PC-9 (cell line): Measurements from ENCODE around the gene TNFRSF12A. TPM values are rescaled to one million over a fixed set of nuclear protein-coding genes. Genes with fewer than 3 reads are reported as not detected.

Source experiments
- BruUV-seq: library from RNA; stranded (reverse); fragments of 400-500 nt; replicated peaks from 2 replicates; lab custom pipeline; 2021; lab: Mats Ljungman, UMichigan
- CTCF ChIA-PET: fragments of 300-600 bp; sonication (Branson Sonifier 250); formaldehyde crosslinking; loops from one replicate; lab custom pipeline; 2022; ENCODE audit warnings: antibody characterized with exemption; lab: Charles Lee
- POLR2A ChIA-PET: fragments of 300-600 bp; sonication (Branson Sonifier 250); formaldehyde crosslinking; loops from one replicate; lab custom pipeline; 2022; ENCODE audit warnings: antibody characterized with exemption; ENCODE audit not compliant: unreplicated experiment; lab: Charles Lee
- DNase-seq, 2 experiments: peaks; one replicate each; pipeline versions ENCODE4 v3.0.0 to v3.0.0-alpha.2; 2015 to 2022; ENCODE audit warnings: mixed read lengths in 1 of 2
- H2AFZ ChIP-seq: fragments of 200-600 bp; sonication (generic); 2 replicates; pipeline ENCODE4 v1.8.1; 2017; ENCODE audit warnings: antibody characterized with exemption
- H3F3A ChIP-seq: fragments of 200-600 bp; sonication (generic); 2 replicates; pipeline ENCODE4 v1.8.1; 2017; ENCODE audit warnings: antibody characterized with exemption, mild to moderate bottlenecking, low read depth; ENCODE audit not compliant: insufficient read depth
- H3K27ac ChIP-seq: fragments of 200-600 bp; sonication (generic); 2 replicates; pipeline ENCODE4 v1.6.1; 2016; ENCODE audit warnings: mixed run types
- H3K27me3 ChIP-seq: fragments of 200-600 bp; sonication (generic); 2 replicates; pipeline ENCODE4 v1.6.1; 2016; ENCODE audit warnings: low read depth, mixed run types; ENCODE audit not compliant: insufficient read depth
- H3K36me3 ChIP-seq: fragments of 200-600 bp; sonication (generic); 2 replicates; pipeline ENCODE4 v1.6.1; 2016; ENCODE audit warnings: low read depth, mixed run types
- H3K4me1 ChIP-seq: fragments of 200-600 bp; sonication (generic); replicated peaks from 2 replicates; pipeline ENCODE4 v1.6.1; 2016; ENCODE audit warnings: mixed run types; ENCODE audit not compliant: insufficient read depth
- H3K4me2 ChIP-seq: fragments of 200-600 bp; sonication (generic); 2 replicates; pipeline ENCODE4 v1.6.1; 2017; ENCODE audit warnings: mixed run types
- H3K4me3 ChIP-seq: fragments of 200-600 bp; sonication (generic); 2 replicates; pipeline ENCODE4 v1.6.1; 2016; ENCODE audit warnings: mixed run types
- H3K79me2 ChIP-seq: fragments of 200-600 bp; sonication (generic); 2 replicates; pipeline ENCODE4 v1.6.1; 2017; ENCODE audit warnings: low read depth, mixed run types
- H3K9me2 ChIP-seq: fragments of 200-600 bp; sonication (generic); 2 replicates; pipeline ENCODE4 v1.8.1; 2017; ENCODE audit warnings: mild to moderate bottlenecking; ENCODE audit not compliant: insufficient read depth
- H3K9me3 ChIP-seq: fragments of 200-600 bp; sonication (generic); 2 replicates; pipeline ENCODE4 v1.8.1; 2016; ENCODE audit warnings: low read depth; ENCODE audit not compliant: insufficient read depth
- H4K20me1 ChIP-seq: fragments of 200-600 bp; sonication (generic); 2 replicates; pipeline ENCODE4 v1.8.1; 2017; ENCODE audit not compliant: insufficient read depth
- CTCF ChIP-seq: fragments of 200-600 bp; sonication (generic); conservative IDR thresholded peaks from 2 replicates; pipeline ENCODE4 v1.6.1; 2017; ENCODE audit warnings: mixed run types, antibody characterized with exemption, mild to moderate bottlenecking, moderate library complexity
- EZH2 ChIP-seq: fragments of 200-600 bp; sonication (generic); IDR thresholded peaks from 2 replicates; pipeline ENCODE4 v1.8.0; 2017; ENCODE audit warnings: antibody characterized with exemption, low read depth
- intact Hi-C: fragments of 100-400 bp; cut with micrococcal nuclease; formaldehyde crosslinking; loops from one replicate; pipeline ENCODE4 v1.10.0; 2022; ENCODE audit not compliant: unreplicated experiment
- total RNA-seq: library from RNA; stranded (reverse); gene quantifications from 2 replicates; pipeline ENCODE4 v1.2.3, GENCODE V29; 2021

Gene TNFRSF12A
- total RNA-seq, 1 experiment from 2014 or later: 226 TPM

- Histone ChIP-seq H3K27me3 (no peaks in the 10 kb centered on the region), H4K20me1 (no peaks in the 10 kb centered on the region), H3K4me3 (no peak overlapping the region), H2AFZ (no peak overlapping the region), H3K9me3 (no peaks in the 10 kb centered on the region), H3K36me3 (no peaks in the 10 kb centered on the region), H3K4me1 (peaks cover 8% of the 10 kb centered on the region; the same call in 1 of the 2 replicates), H3K27ac (no peak overlapping the region), H3F3A (peaks cover 15% of the 10 kb centered on the region; the same call in 1 of the 2 replicates), H3K79me2 (no peaks in the 10 kb centered on the region), H3K9me2 (no peaks in the 10 kb centered on the region), H3K4me2 (no peak overlapping the region)
- ChIA-PET POLR2A (interaction anchor here (0.6 kb wide), 2 partner anchors 26 to 53 kb away, joined by 4 to 5 read pairs; no protein-coding TSS in a partner anchor), CTCF (no interaction called here)
- BruUV-seq: no TSS peak
- no peak for TF ChIP-seq CTCF
- no peak for TF ChIP-seq EZH2
- no peak for DNase-seq
- intact Hi-C loops: no loop called here
Observed at GRCh38 chr16:3047387-3047720, 27.2 kb downstream of the TNFRSF12A start.

DNA sequence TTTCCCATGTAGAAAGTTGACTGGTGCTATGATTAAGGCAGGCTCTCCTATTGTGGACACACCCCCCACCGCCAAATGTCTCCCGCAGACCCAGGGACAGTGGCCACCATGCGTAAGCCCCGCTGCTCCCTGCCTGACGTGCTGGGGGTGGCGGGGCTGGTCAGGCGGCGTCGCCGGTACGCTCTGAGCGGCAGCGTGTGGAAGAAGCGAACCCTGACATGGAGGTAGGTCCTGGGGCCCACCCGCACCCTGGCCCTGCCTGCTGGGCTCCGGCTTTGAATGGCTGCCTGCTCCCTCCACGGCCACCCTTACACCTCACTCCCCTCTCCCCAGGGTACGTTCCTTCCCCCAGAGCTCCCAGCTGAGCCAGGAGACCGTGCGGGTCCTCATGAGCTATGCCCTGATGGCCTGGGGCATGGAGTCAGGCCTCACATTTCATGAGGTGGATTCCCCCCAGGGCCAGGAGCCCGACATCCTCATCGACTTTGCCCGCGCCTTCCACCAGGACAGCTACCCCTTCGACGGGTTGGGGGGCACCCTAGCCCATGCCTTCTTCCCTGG, 29.8 kb downstream of the TNFRSF12A start:
- intact Hi-C loops: no loop called here
- H3K79me2 ChIP-seq: no peaks in the 10 kb centered on the region
- BruUV-seq: no TSS peak
- peaks cover under 1% of the 10 kb centered on the region; the same call in 1 of the 2 replicates for H3F3A ChIP-seq
- H3K4me3 ChIP-seq: no peak overlapping the region
- no peak overlapping the region for H3K27ac ChIP-seq
- H3K36me3 ChIP-seq: no peaks in the 10 kb centered on the region
- DNase-seq: no peak
- no peaks in the 10 kb centered on the region for H3K9me2 ChIP-seq
- POLR2A ChIA-PET: no interaction called here
- TF ChIP-seq EZH2: no peak
- TF ChIP-seq CTCF: no peak
- H3K4me2 ChIP-seq: no peak overlapping the region
- H3K4me1 ChIP-seq: peaks cover 4% of the 10 kb centered on the region; the same call in 1 of the 2 replicates
- H4K20me1 ChIP-seq: no peaks in the 10 kb centered on the region
- H3K27me3 ChIP-seq: no peaks in the 10 kb centered on the region
- no peak overlapping the region for H2AFZ ChIP-seq
- no peaks in the 10 kb centered on the region for H3K9me3 ChIP-seq
- CTCF ChIA-PET: no interaction called here

GRCh38 chr16:3050487-3050886, 30.3 kb downstream of the TNFRSF12A start:
- Histone ChIP-seq H4K20me1 (no peaks in the 10 kb centered on the region), H3K27ac (no peak overlapping the region), H2AFZ (no peak overlapping the region), H3K4me3 (no peak overlapping the region), H3K27me3 (no peaks in the 10 kb centered on the region), H3K4me2 (no peak overlapping the region), H3K9me3 (no peaks in the 10 kb centered on the region), H3F3A (no peaks in the 10 kb centered on the region), H3K79me2 (no peaks in the 10 kb centered on the region), H3K4me1 (no peaks in the 10 kb centered on the region), H3K9me2 (no peaks in the 10 kb centered on the region), H3K36me3 (no peaks in the 10 kb centered on the region)
- no peak for DNase-seq
- intact Hi-C loops: no loop called here
- CTCF ChIA-PET: interaction anchor here (1.1 kb wide), 1 partner anchor 9 kb away, joined by 3 read pairs; no protein-coding TSS in a partner anchor
- no TSS peak for BruUV-seq
- POLR2A ChIA-PET: no interaction called here
- TF ChIP-seq EZH2: no peak
- no peak for TF ChIP-seq CTCF
